HG02938 (cell line): Measurements from ENCODE around the gene PTH1R.

ENCODE experiments used
- ATAC-seq: cut with Tn5 transposase; IDR thresholded peaks from one replicate; pipeline ENCODE4 v1.9.1; 2021; ENCODE audit warnings: mild to moderate bottlenecking, moderate library complexity; ENCODE audit not compliant: unreplicated experiment

PTH1R gene

GRCh38 chr3:46942481-46943236 is 65.1 kb downstream of the PTH1R start:
- ATAC-seq = no peak

- ATAC-seq = no peak
Measured at GRCh38 chr3:46943237-46944187, 66.0 kb downstream of the PTH1R start.

- ATAC-seq = no peak
Measured at GRCh38 chr3:46944191-46944590, 66.7 kb downstream of the PTH1R start.

- no peak for ATAC-seq
Measured at GRCh38 chr3:46946416-46946815, 68.9 kb downstream of the PTH1R start.

GRCh38 chr3:46946856-46947545 is 69.5 kb downstream of the PTH1R start:
- ATAC-seq = no peak

GRCh38 chr3:46947546-46947901 is 70.0 kb downstream of the PTH1R start:
- ATAC-seq = no peak

GRCh38 chr3:46947981-46948791 is 70.7 kb downstream of the PTH1R start:
- no peak for ATAC-seq

GRCh38 chr3:46948830-46949671 is 71.5 kb downstream of the PTH1R start:
- ATAC-seq = no peak

GRCh38 chr3:46950177-46950576 is 72.7 kb downstream of the PTH1R start:
- ATAC-seq = no peak

- ATAC-seq = no peak
Measured at GRCh38 chr3:46950650-46951241, 73.2 kb downstream of the PTH1R start.

GRCh38 chr3:46952813-46953212 is 75.3 kb downstream of the PTH1R start:
- ATAC-seq = no peak
